Mesangial cell (primary cell): ENCODE results near the gene DACH1. TPM values are rescaled to one million over a fixed set of nuclear protein-coding genes. Genes with fewer than 3 reads are reported as not detected.

Experiments
- total RNA-seq: library from RNA; depleted of rRNA; stranded (reverse); fragments of >200 nt; gene quantifications from 2 replicates; pipeline ENCODE4 v1.2.3, GENCODE V29; 2015

Gene DACH1
- total RNA-seq: 1.5 TPM in 1 of 2 replicates, not detected in the other

GRCh38 chr13:71867131-71867814 is at the start of gene DACH1:
TSS of gene DACH1 (minus strand) at chr13:71867204.

